TTC549 (cell line): ENCODE data around the gene OR2W1.

Experiments
- FAIRE-seq: peaks from 2 replicates; lab custom pipeline; 2012; peaks lifted over from hg19 to GRCh38; lab: Jason Lieb, UNC

The OR2W1 gene, protein sequence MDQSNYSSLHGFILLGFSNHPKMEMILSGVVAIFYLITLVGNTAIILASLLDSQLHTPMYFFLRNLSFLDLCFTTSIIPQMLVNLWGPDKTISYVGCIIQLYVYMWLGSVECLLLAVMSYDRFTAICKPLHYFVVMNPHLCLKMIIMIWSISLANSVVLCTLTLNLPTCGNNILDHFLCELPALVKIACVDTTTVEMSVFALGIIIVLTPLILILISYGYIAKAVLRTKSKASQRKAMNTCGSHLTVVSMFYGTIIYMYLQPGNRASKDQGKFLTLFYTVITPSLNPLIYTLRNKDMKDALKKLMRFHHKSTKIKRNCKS

DNA sequence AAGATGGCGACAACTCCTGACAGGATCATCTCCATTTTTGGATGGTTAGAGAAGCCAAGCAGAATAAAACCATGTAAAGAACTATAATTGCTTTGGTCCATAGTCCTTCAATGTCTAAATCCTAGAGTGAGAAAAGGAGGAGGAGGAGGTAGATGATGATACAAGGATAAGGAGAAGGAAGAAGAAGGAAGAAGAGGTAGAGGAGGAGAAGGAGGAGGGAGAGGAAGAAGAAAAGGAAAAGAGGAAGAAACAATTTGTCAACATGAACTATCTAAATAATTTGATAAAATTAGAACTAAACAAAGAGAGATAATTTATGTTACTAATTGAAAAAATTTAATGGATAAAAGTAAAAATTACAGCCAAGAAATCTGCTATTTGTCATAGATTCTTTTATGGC is at the start of gene OR2W1:
Gene OR2W1 (minus strand): TSS at position 101 of the 400 bp plus-strand sequence. CDS start 0 bp downstream, at position 101.
- no peak for FAIRE-seq

DNA sequence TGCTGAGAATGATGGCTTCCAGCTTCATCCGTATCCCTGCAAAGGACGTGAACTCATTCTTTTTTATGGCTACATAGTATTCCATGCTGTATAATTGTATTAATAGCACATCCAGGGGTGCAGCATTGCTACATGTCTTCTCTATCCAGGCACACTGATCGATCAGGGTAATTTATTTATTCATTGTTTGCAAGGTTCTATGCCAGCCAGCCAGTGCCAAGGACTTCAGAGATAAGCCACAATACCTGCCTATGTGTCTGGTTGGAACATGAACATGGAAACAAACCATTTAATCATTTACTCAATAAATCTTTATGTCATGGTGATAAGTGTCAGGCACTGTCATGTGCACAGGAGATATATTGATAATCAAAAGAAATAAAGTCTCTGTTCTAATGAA is 48.0 kb upstream of the OR2W1 start:
- no peak for FAIRE-seq

DNA sequence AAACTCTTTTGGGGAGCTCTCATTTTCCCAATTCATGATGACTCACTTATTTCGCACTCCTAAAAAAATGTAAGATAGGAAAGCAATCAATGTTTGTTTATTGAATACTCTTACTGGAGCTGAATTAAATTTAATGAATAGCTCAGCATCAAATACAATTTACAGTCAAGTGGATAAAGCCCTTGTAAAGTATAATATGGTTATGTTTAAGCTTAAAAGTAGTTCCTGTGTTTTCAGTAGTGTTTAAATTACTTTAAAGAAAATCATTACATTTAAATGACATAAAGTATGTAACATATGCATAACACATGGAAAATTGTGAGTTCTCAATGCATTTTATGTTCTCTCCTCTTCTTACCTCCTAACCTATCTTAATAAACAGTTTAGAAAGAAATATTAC is 42.2 kb upstream of the OR2W1 start, which contains the start of gene OR2B3:
Gene OR2B3 (minus strand): TSS at position 101 of the 400 bp plus-strand sequence. CDS start 65 bp downstream, at position 36.
- FAIRE-seq, result no peak

DNA sequence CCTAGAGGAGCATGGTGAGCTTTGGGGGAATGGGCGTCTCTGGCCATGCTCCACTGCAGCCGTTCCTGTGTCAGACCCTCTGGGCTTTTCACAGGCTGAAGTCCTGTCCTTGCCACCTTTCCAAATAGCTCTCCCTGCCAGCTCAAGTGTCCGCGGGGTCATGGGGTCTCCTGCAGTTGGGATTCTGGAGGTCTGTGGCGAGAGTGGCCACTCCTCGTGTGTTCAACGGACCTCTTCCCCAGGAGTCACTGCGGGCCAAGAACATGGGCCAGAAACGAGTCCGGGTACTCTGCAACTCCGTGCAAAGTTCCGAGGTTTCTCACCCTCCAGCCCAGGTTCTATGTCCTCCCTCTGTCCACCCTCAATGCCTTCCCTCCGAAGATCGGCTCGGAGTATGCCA is 37.5 kb upstream of the OR2W1 start:
- FAIRE-seq, result no peak

DNA sequence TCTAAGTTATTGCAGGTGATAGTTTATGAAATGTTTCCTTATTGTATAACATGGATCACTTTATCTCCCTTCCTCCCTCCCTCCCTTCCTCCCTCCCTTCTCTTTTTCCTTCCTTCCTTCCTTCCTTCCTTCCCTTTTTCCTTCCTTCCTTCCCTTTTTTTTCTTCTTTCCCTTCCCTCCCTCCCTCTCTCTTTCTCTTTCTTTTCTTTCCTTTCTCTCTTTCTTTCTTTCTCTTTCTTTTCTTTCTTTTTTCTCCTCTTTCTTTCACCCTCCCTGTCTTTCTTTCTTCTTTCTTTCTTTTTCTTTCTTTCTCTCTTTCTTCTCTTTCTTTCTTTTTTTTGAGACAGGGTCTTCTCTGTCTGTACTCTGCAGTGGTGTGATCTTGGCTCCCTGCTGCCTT is 36.3 kb upstream of the OR2W1 start:
- FAIRE-seq, result no peak

DNA sequence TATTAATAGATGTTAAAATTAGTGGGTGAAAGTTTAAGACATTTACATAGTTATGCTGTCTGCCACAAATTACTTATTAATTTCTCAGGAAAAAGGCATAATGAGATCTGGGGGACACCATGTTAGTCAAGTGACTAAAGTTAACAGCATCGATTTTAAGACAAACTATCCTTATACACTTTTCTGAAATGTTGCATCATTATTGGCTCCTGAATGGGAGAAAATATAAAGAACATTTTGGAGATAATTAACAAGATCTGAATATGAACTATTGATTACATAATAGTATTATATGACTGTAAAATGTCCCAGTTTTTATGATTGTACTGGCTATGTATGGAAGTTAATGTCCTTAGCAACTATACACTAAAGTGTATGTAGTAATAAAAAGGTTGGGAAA is 34.2 kb upstream of the OR2W1 start:
- no peak for FAIRE-seq

DNA sequence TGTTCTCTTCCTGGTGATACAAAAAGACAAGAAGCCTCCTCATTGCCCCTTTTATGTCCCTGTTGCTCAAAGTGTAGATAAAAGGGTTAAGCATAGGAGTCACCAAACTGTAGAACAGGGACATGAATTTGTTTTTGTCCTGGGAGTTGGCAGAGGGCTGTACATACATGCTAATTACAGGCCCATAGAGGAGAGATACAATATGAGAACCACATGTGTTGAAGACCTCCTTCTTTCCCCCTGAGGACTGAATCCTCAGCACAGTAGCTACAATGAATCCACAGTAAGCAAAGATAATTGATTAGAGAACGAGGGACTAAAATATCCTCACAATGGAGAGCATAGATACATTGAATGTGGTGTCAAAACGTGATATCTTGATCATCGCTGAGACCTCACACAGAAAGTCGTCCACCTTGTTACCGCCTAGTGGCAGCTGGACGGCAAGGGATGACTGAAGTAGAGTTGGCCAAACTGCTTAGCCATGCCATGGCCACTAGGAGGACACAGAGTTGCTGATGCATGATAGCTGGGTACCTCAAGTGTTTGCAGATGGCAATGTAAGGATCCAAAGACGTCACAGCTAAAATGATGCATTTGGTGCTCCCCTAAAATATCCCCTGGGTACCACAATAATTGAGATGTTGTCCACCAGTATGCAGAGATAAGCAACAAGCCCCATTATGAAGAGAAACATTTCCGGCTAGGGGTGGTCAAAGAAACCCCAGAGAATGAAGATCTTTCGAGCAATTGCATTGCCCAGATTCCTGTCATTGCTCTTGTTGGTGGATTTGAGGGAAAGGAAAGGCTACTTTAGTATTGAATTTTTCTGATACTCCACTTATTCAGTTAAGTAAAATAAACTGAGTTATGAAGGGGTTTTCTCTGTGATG is 27.1 kb upstream of the OR2W1 start:
- FAIRE-seq, result no peak

DNA sequence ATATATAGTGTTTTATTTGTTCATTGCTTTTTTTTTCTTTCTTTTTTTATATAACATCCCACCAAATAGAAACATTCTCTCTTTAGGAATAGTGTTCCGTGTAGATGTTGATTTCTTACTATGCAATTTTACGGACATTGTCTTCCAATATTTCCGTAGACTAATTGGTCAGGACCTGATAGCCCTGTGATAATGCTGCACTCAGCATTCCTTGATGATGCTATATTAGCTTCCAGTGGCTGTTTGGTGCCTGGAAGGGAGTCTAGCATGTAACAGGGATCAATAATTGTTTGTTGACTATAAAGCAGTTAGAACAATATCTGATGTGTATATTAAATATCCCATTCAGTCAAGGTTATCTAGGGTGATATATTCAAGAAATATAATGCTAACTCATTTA is 6.7 kb upstream of the OR2W1 start:
- no peak for FAIRE-seq

DNA sequence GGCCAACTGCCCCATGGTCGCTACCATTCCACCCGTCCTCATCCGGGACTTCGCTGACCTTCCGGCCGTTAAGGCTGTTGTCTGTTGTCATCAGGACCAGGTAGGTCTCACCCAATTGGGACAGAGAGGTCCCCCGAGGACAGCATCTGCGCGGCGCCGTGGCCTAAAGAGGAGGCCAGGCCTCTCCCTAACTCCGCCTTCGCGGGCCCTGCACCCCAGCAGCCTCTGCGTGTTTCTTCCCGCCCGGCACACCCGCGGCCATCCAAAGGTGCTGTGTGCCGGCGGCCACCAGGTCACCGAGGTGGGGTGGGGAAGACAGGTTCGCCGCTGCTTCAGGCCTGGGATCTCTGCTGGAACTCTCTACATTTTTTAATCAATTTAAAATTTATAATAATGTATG is 9.0 kb downstream of the OR2W1 start:
- FAIRE-seq, result no peak

DNA sequence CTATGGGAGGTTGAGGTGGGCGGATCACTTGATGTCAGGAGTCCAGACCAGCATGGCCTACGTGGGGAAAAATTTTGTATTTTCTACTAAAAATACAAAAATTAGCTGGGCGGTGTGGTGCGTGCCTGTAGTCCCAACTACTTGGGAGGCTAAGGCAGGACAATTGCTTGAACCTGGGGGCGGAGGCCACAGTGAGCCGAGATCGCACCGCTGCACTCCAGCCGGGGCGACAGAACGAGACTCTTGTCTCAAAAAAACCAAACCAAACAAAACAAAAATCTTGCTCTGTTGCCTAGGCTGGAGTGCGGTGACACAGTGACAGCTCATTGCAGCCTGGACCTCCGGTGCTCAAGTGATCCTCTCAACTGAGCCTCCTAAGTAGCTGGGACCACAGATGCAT is 16.2 kb downstream of the OR2W1 start:
- no peak for FAIRE-seq

DNA sequence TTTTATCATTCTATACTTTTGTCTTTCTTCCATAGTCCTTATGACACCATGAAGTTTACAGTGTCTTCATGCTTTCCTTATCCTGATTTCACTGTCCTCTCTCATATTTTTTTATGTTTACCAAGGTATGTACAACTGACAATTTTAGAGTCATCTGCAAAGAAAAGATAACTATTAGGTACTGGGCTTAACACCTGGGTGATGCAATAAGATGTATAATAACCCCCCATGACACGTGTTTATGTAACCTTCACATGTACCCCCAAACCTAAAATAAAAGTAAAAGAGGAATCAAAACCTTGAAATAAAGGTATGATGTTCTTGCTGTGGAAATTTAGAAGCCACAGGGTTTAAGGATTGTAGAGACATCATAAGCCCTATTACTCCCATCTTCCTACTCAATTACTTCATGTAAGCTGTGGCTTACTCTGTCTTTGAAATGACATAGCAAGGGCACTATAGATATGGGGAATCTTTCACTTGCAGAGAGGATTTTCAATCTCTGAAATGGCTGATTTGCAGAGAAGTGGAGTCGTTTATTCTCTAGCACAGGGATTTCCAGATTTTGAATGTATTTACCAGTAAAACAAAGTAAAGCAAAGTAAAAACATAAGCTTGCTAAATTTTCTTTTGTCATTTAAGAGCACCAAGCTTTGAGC is 18.9 kb downstream of the OR2W1 start:
- no peak for FAIRE-seq

DNA sequence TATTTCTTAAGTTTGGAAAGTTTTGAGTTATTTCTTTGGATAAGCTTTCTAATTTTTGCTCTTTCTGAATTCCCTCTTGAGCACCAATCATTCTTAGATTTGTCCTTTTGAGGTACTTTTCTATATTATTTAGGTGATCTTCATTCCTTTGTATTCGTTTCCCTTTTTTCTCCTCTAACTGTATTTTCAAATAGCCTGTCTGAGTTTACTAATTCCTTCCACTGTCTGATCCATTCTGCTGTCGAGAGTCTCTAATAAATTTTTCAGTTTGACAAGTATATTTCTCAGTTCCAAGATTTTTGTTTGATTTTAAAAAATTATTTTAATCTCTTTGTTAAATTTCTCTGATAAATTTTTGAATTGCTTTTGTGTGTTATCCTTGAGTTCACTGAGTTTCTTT is 23.5 kb downstream of the OR2W1 start:
- FAIRE-seq, result no peak

DNA sequence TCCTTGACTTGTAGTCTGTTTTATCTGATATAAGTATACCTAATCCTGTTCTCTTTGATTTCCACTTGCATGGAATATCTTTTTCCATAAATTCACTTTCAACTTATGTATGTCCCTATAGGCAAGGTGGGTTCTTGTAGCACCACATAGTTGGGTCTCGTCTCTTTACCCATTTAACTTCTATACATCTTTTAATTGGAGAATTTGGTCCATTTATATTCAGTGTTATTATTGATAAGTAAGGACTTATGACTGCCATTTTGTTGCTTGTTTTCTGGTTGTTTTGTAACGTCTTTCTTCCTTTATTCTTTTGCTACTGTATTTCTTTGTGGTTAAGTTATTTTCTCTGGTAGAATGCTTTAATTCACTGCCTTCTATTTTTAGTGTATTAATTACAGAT is 25.3 kb downstream of the OR2W1 start:
- FAIRE-seq, result no peak

DNA sequence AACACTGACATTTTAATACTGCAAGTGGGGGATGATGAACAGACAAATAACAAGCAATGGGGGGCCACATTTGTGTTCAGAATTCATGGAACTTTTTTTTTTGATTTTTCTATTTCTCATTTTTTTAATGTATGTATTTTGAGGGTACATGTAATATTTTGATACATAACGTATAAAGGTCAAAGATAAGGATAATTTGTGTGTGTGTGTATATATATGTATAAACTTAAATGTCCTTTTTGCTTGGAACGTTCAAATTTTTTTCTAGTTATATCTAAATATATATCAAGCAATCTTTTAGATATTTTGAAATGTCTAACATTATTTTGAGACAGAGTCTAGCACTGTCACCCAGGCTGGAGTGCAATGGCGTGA is 27.6 kb downstream of the OR2W1 start:
- no peak for FAIRE-seq

DNA sequence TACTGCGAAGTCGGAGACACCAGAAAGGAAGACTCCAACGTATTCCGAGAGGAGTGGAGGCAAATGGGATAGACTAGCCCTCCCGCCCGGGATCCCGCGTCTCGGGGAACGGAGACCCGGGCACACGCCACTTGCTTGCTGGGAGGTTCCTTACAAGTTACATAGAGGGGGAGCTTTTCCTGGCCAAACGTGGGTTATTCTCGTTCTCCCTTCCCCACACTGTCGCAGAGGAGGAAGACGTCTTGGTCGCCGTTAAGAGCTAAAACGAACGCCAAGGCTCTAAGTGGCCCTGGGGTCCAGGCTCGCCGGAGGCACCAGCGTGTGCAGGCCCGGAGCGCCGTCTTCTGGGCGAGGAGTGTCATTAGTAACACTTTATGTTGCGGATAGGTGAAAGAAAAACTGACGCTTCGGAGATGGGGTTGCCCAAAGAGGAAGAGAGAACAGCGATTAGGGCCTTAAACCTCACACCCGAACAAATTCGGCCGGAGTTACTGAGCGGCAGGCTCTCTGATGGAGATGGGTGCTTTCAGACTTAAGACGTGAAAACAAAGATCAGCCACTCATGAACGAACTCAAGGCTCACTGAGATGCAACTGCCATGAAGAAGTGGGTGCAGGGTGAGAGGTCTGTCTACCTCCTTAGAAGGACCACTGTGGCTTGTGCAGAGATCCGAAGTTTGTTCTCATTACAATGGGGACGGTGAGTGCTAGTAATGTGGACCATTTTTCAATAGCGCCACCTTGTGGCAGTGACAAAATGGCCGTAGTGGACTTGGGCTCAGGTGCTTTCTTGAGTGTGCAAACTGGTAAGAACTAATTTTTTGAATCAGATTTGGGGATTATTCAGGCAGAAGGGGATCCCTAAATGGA is 28.2 kb downstream of the OR2W1 start:
- FAIRE-seq, result peak; percentile 22

DNA sequence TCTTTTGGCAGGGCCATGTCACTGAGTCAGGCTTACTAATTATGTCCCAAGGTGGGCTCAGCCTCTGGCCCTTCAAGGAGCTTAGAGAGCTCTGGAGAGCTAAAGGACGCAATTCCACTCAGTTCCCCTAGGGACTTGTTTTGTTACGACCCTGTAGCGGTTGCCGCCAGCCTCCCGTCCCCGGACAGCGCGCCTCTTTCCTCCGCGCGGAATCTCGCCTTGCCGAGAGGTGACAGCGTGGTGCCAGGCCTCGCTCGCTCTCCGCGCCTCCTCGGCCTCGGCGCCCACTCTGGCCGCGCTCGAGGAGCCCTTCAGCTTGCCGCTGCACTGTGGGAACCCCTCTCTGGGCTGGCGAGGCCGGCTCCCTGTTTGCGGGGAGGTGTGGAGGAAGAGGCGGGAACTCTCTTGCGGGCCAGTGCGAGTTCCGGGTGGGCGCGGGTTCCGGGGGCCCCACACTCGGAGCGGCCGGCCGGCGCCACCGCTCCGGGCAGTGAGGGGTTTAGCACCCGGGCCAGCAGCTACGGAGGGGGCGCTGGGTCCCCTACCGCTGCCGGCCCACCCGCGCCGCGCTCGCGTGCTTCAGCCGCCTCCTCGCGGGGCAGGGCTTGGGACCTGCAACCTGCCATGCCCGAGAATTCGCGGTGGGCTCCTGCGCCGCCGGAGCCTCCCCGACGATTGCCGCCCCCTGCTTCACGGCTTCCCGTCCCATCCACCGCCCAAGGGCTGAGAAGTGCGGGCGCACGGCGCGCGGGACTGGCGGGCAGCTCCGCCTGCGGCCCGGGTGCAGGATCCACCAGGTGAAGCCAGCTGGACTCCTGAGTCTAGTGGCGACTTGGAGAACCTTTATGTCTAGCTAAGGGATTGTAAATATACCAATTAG is 30.0 kb downstream of the OR2W1 start:
- no peak for FAIRE-seq

DNA sequence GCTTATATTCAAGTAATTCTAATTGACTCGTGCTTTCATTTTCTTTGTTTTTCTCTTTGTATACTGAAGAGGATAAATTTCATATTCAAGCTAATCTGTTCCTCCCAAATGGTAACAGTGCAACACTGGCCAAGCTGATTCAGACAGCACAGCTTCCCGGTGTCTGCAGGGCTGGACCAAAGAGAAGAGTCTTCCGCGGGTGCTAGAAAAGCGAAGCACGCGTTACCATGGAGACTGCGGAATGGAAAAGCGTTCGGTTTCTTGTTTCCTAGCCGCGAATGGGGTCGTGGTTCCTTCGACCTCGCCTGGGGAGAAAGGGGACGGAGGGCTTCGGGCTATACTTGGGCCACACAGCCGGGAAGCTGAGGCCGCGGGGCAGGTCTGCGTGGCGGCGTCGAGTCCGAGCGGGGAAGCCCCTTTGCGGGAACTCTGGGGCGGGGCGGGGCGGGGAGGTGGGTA is 33.7 kb downstream of the OR2W1 start:
- no peak for FAIRE-seq

DNA sequence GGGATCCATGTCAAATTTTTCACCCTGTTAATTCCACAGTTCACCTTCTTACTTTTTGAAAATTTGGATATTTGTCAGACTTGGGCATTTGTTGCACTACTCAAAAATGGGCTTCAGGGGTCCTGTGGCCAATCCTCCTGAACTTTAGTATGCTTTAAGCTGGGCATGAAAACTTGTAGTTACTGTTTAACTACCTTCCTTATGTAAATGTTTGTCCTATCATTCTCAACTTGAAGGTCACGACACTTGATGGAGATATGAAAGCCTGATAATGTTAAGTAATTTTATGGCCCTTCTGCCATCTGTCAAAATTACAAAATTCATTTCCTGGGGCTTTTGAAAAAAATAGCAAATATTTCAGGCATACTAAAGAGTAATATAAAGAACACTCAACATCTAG is 35.6 kb downstream of the OR2W1 start:
- no peak for FAIRE-seq

DNA sequence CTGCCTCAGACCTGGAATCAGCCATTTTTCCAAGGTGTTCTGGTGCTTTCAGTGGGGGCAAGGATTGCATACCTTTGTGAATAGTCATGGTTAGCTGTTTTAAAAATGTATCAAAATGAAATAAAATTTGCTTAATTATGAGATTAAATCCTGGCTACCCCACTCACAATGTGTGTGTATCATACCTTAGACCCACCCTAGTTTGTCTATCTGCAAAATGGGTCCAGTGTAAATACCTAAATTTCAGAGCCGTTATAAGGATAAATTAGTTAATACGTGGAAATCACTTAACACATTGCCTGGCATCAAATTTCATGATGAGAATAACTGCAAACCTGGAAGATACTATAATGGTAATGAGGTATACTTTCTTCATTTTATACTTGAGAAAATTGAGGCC is 36.9 kb downstream of the OR2W1 start:
- FAIRE-seq, result no peak

DNA sequence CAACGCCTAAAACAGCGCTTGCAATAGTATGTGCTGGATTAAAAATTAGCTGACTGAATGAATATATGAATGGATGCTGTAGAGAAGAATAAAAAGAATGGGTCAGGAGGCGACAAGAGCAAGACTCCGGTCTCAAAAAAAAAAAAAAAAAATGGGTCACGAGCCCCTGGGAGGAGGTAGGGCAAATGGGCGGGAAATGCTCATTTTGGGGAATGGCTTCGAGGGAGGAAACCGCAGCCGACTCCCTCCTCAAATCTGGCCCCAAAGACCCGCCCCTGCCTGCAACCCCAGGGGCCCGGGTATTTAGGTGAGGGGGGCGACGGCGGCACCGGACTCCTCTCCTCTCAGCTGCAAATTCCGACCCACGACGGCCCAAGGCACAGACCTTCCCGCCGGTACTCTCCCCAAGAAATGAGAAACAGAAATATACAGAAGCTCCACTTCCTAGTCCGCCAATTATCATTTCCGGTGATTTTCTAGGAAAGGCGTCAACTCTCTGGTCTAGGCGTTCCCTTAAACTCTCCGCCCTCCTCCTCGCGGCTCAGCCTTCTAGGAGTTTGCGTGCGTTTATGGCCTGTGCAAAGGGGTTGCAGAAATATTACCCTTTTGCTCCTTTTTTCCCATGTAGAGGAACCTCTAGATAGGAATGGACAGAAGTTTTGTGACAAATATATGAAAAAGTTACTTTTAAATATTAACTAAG is 39.6 kb downstream of the OR2W1 start, which contains the start of gene ZNF311:
Gene ZNF311 (minus strand): TSS at position 133 of the 703 bp plus-strand sequence. CDS start 1,361 bp downstream, outside the sequence.
- no peak for FAIRE-seq
